GM04503 (cell line): ENCODE measurements around the gene KRTAP22-2.

Source experiments
- DNase-seq: peaks from one replicate; pipeline ENCODE4 v3.0.0-alpha.2; 2012; ENCODE audit warnings: low read depth

The KRTAP22-2 gene

GRCh38 chr21:30563072-30563471, 27.1 kb downstream of the KRTAP22-2 start:
- no peak for DNase-seq

GRCh38 chr21:30561957-30562356, 28.2 kb downstream of the KRTAP22-2 start:
- DNase-seq: no peak

- no peak for DNase-seq
These were observed 28.8 kb downstream of the KRTAP22-2 start, which contains the start of gene KRTAP19-7 for GRCh38 chr21:30561264-30561895. Gene KRTAP19-7 (minus strand): TSS chr21:30561314. CDS start chr21:30561289, 25 bp downstream.

GRCh38 chr21:30555095-30555494, 35.1 kb downstream of the KRTAP22-2 start:
- no peak for DNase-seq

- DNase-seq: no peak
These were observed 37.4 kb downstream of the KRTAP22-2 start for GRCh38 chr21:30552782-30553181.

GRCh38 chr21:30541764-30542163, 48.4 kb downstream of the KRTAP22-2 start, which contains the start of gene KRTAP19-6:
Gene KRTAP19-6 (minus strand): TSS chr21:30541864. CDS start chr21:30541833, 31 bp downstream.
- no peak for DNase-seq
